Measurements from ENCODE around the gene ABI3.

The ABI3 gene

DNA sequence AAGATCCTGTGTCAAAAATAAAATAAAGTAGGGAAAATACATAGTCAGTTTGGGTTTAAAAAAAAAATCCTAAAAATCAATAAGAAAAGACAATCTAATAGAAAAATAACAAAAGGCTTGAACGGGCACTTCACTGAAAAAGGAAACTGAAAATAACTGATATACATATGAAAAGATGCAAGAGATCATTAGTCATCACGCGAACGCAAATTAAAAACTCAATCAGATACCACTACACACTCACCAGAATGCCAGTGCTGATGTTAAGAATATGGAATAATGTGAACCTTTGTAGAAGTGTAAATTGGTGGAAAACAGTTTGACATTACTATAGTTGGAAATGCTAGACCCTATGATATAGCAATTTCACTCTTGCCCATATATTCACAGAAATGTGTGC lies 14.8 kb upstream of the ABI3 start:
- no peaks in the 10 kb centered on the region for H3K27me3 ChIP-seq (replicated peaks; ENCODE audit: control insufficient read depth, insufficient read depth, low read length)
- no peak overlapping the region for H3K4me3 ChIP-seq (replicated peaks; ENCODE audit: low read depth, low read length)
- TF ChIP-seq, protein P1, sequence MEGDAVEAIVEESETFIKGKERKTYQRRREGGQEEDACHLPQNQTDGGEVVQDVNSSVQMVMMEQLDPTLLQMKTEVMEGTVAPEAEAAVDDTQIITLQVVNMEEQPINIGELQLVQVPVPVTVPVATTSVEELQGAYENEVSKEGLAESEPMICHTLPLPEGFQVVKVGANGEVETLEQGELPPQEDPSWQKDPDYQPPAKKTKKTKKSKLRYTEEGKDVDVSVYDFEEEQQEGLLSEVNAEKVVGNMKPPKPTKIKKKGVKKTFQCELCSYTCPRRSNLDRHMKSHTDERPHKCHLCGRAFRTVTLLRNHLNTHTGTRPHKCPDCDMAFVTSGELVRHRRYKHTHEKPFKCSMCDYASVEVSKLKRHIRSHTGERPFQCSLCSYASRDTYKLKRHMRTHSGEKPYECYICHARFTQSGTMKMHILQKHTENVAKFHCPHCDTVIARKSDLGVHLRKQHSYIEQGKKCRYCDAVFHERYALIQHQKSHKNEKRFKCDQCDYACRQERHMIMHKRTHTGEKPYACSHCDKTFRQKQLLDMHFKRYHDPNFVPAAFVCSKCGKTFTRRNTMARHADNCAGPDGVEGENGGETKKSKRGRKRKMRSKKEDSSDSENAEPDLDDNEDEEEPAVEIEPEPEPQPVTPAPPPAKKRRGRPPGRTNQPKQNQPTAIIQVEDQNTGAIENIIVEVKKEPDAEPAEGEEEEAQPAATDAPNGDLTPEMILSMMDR (IDR thresholded peaks at IDR 0.05; ENCODE audit: insufficient read depth, low read length, poor library complexity, severe bottlenecking): no peak
- DNase-seq (ENCODE audit: extremely low read depth, insufficient read length): no peak
- no peaks in the 10 kb centered on the region for H3K36me3 ChIP-seq (ENCODE audit: control insufficient read depth, insufficient read depth, low read length)

DNA sequence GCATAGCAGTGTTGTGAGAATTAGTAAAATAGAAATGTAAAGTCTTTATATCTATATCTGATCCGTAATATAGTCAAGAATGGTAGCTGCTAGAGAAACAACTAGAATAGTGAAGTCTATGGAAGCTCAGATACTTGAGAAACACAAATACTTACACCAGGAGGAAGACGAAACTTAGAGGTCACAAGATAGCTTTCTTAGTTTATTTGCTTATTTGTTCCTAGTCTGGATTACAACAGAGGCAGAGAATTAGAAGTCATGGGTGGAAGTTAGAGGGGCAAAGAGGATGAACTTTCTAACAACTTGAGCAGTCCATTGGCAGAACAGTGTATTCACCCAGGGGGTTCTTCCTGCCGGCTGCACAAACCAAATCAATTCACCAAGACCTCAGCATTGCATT lies 14.0 kb upstream of the ABI3 start:
- no peak overlapping the region for H3K4me3 ChIP-seq (replicated peaks; ENCODE audit: low read depth, low read length)
- no peak for DNase-seq (ENCODE audit: extremely low read depth, insufficient read length)
- H3K27me3 ChIP-seq (replicated peaks; ENCODE audit: control insufficient read depth, insufficient read depth, low read length): no peaks in the 10 kb centered on the region
- TF ChIP-seq, protein P1 (IDR thresholded peaks at IDR 0.05; ENCODE audit: insufficient read depth, low read length, poor library complexity, severe bottlenecking): no peak
- peaks cover 2% of the 10 kb centered on the region; the same call in 1 of the 2 replicates for H3K36me3 ChIP-seq (ENCODE audit: control insufficient read depth, insufficient read depth, low read length)

DNA sequence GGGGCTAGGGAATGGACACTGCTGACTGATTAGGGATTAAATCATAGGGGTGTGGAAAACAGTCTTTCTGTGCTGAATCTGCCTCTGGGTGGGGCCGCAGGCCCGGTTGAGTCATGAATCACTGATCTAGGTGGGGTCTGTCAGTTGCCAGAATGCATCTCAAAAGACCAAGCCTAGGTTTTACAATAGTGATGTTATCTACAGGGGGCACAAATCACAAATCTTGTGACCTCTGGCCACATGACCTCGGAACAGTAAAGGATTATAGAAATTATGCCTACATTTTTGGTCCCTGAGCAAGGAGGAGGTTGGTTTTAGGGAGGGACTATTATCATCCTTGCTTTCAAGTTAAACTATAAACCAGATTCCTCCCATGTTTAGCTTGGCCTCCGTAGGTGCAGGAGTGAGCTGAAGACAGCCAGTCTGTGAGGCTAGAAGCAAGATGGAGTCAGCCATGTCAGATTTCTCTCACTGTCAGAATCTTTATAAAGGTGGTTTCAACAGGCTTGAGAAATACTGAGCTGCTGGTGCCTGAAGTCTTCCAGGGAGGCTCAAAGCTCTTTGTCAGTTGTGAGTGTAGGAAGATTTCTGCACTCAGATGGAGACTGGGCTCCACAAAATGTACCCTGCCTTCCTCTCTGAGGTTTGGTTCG lies 13.0 kb upstream of the ABI3 start:
- Histone ChIP-seq H3K4me3 (replicated peaks; ENCODE audit: low read depth, low read length) (no peak overlapping the region), H3K36me3 (ENCODE audit: control insufficient read depth, insufficient read depth, low read length) (peaks cover 2% of the 10 kb centered on the region; the same call in 1 of the 2 replicates), H3K27me3 (replicated peaks; ENCODE audit: control insufficient read depth, insufficient read depth, low read length) (no peaks in the 10 kb centered on the region)
- TF ChIP-seq, protein P1 (IDR thresholded peaks at IDR 0.05; ENCODE audit: insufficient read depth, low read length, poor library complexity, severe bottlenecking): no peak
- DNase-seq (ENCODE audit: extremely low read depth, insufficient read length): no peak

DNA sequence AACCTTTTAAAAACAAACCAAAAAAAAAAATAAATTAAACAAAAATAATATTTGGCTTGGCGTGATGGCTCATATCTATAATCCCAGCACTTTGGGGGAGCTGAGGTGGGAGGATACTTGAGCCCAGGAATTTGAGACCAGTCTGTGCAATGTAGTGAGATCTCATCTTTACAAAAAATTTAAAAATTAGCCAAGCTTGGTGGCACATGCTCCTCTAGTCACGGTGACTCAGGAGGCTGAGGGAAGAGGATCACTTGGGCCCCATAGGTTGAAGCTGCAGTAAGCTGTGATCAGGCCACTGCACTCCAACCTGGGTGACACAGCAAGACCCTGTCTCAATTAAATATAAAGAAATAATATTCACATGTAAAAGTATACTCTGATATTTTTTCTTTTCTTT lies 12.3 kb upstream of the ABI3 start:
- no peak overlapping the region for H3K4me3 ChIP-seq (replicated peaks; ENCODE audit: low read depth, low read length)
- H3K36me3 ChIP-seq (ENCODE audit: control insufficient read depth, insufficient read depth, low read length): peaks cover 2% of the 10 kb centered on the region
- H3K27me3 ChIP-seq (replicated peaks; ENCODE audit: control insufficient read depth, insufficient read depth, low read length): no peaks in the 10 kb centered on the region
- DNase-seq (ENCODE audit: extremely low read depth, insufficient read length): no peak
- TF ChIP-seq, protein P1 (IDR thresholded peaks at IDR 0.05; ENCODE audit: insufficient read depth, low read length, poor library complexity, severe bottlenecking): no peak

DNA sequence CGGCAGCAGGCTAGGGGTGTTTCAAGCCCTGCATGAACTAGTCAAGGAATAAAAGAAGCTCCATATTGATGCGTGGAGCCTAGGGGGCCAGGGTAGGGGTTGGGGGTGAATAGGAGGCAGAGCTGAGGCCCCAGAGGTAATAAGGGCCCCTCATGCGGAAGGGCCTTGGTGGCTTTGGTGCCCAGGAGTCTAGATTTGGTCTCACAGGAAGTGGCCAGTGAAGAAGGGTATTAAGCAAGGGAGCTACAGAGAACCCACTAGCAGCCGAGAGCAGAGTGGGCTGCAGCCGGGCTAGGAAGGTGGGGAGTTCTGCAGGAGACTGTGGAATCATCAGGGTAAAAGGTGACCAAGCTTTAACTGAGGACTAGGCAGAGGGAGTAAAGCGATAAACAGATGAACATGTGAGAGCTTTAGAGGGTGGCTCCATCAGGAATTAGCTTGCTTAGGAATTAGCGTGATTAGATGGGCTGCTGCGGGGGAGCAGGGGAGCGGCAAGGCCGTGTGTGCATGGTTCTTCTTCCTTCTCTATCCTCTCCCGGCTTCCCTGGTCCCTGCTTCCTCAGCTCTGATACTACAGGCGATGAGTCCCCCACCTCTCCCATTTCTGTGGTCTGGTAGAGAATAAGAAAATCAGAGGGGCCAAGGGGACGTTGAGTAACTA lies 10.0 kb upstream of the ABI3 start:
- no peak overlapping the region for H3K4me3 ChIP-seq (replicated peaks; ENCODE audit: low read depth, low read length)
- DNase-seq (ENCODE audit: extremely low read depth, insufficient read length): no peak
- H3K27me3 ChIP-seq (replicated peaks; ENCODE audit: control insufficient read depth, insufficient read depth, low read length): no peaks in the 10 kb centered on the region
- TF ChIP-seq, protein P1 (IDR thresholded peaks at IDR 0.05; ENCODE audit: insufficient read depth, low read length, poor library complexity, severe bottlenecking): no peak
- H3K36me3 ChIP-seq (ENCODE audit: control insufficient read depth, insufficient read depth, low read length): peaks cover 2% of the 10 kb centered on the region
